Left forelimb (tissue), 1 donor: ENCODE data around the gene TSPAN18.
A peak's percentile ranks its signal among the peaks of the same experiment; 100 is the strongest.

Experiments
- DNase-seq: peaks from one replicate; pipeline ENCODE4 v3.0.0-alpha.2; 2018; ENCODE audit warnings: low spot score

Gene TSPAN18

GRCh38 chr11:44737245-44738085 lies 10.7 kb downstream of the TSPAN18 start:
- no peak for DNase-seq

GRCh38 chr11:44738791-44739190 lies 12.0 kb downstream of the TSPAN18 start:
- DNase-seq = no peak

GRCh38 chr11:44740967-44741366 lies 14.2 kb downstream of the TSPAN18 start:
- DNase-seq = no peak

- DNase-seq = no peak
Measured at GRCh38 chr11:44741976-44742375, 15.2 kb downstream of the TSPAN18 start.

GRCh38 chr11:44742508-44743246 lies 15.9 kb downstream of the TSPAN18 start:
- DNase-seq = no peak

- peak; percentile 61 for DNase-seq
Measured at GRCh38 chr11:44743326-44743725, 16.6 kb downstream of the TSPAN18 start.

GRCh38 chr11:44743959-44744557 lies 17.3 kb downstream of the TSPAN18 start:
- DNase-seq = peak; percentile 69

GRCh38 chr11:44746894-44747293 lies 20.1 kb downstream of the TSPAN18 start:
- peak; percentile 65 for DNase-seq

GRCh38 chr11:44747316-44747715 lies 20.6 kb downstream of the TSPAN18 start:
- DNase-seq = no peak

GRCh38 chr11:44747836-44748235 lies 21.1 kb downstream of the TSPAN18 start:
- peak; percentile 45 for DNase-seq

GRCh38 chr11:44748606-44749005 lies 21.8 kb downstream of the TSPAN18 start:
- DNase-seq = no peak

- no peak for DNase-seq
Measured at GRCh38 chr11:44749189-44749588, 22.4 kb downstream of the TSPAN18 start.

GRCh38 chr11:44750551-44751465 lies 24.0 kb downstream of the TSPAN18 start:
- DNase-seq = peak; percentile 66

GRCh38 chr11:44752300-44752699 lies 25.5 kb downstream of the TSPAN18 start:
- DNase-seq = no peak

GRCh38 chr11:44752713-44753112 lies 26.0 kb downstream of the TSPAN18 start:
- DNase-seq = no peak

GRCh38 chr11:44753961-44754645 lies 27.3 kb downstream of the TSPAN18 start:
- DNase-seq = peak; percentile 17

- DNase-seq = peak; percentile 31
Measured at GRCh38 chr11:44754876-44755555, 28.3 kb downstream of the TSPAN18 start.

GRCh38 chr11:44755556-44756523 lies 29.1 kb downstream of the TSPAN18 start:
- peak; percentile 58 for DNase-seq

- DNase-seq = peak; percentile 45
Measured at GRCh38 chr11:44758983-44759382, 32.2 kb downstream of the TSPAN18 start.
